Mucosa of descending colon (tissue), 3 donors: ENCODE results near the gene ZNF446. TPM values are rescaled to one million over a fixed set of nuclear protein-coding genes. Genes with fewer than 3 reads are reported as not detected.
"Not testable (repeated sequence)": the region's sequence is repeated elsewhere in the genome, so short reads cannot be mapped to it uniquely, and the experiment has no call there.

Experiments
- ATAC-seq: fragments of 200-7000 bp; cut with Tn5 transposase; one replicate; pipeline ENCODE4 v1.9.1; 2020; ENCODE audit warnings: mild to moderate bottlenecking, moderate library complexity
- DNase-seq, 3 donors: peaks; one replicate each; pipeline ENCODE4 v3.0.0-alpha.2; 2020
- H3K36me3 ChIP-seq: fragments of 200-600 bp; one replicate; pipeline ENCODE4 v1.8.0; 2021; ENCODE audit warnings: low read depth, mild to moderate bottlenecking
- H3K4me1 ChIP-seq: fragments of 200-600 bp; one replicate; pipeline ENCODE4 v1.8.0; 2021; ENCODE audit warnings: low read depth, mild to moderate bottlenecking
- H3K4me3 ChIP-seq: fragments of 200-600 bp; one replicate; pipeline ENCODE4 v1.8.0; 2021; ENCODE audit warnings: mild to moderate bottlenecking
- H3K9me3 ChIP-seq: fragments of 200-600 bp; one replicate; pipeline ENCODE4 v1.8.0; 2021; ENCODE audit warnings: mild to moderate bottlenecking
- CTCF ChIP-seq: fragments of 200-600 bp; IDR thresholded peaks from one replicate; pipeline ENCODE4 v1.8.0; 2022; ENCODE audit warnings: antibody characterized with exemption, mild to moderate bottlenecking
- intact Hi-C, 2 donors: fragments of 100-400 bp; cut with DNase I in 1 of 2; cut with micrococcal nuclease in 1 of 2; formaldehyde crosslinking; loops; one replicate each; pipeline versions ENCODE4 v1.11.0 to v1.11.1; 2022; cut with DNase I, micrococcal nuclease
- total RNA-seq, 3 donors: library from RNA; stranded (reverse); fragmentation: NEBNext Ultra II Directional in 2 of 3; extraction: Animal tissue kit (Norgen Biotek cat#: 25700) in 2 of 3; gene quantifications; one replicate each; pipeline versions ENCODE4 v1.2.1 to v1.2.4, GENCODE V29; 2021 to 2023
- donor health status: DM: no; HTN: no; CAD: no; lungs with moderate emphysema.
- donor health status: DM: no; HTN: no; CAD: no.
- donor health status: DM: no; HTN: yes; CAD: no.

ZNF446 gene
- total RNA-seq, 3 donors from 2014 or later: 9.4 to 12.6 (median 10.6) TPM

- ATAC-seq (no peak), DNase-seq (no peak)
- Histone ChIP-seq H3K4me3 (no peak overlapping the region), H3K4me1 (peaks cover 7% of the 10 kb centered on the region), H3K36me3 (no peaks in the 10 kb centered on the region), H3K9me3 (no peaks in the 10 kb centered on the region)
- intact Hi-C loops: no loop called here
- TF ChIP-seq CTCF: no peak
Measured at GRCh38 chr19:58468216-58468839, 7.8 kb upstream of the ZNF446 start.

DNA sequence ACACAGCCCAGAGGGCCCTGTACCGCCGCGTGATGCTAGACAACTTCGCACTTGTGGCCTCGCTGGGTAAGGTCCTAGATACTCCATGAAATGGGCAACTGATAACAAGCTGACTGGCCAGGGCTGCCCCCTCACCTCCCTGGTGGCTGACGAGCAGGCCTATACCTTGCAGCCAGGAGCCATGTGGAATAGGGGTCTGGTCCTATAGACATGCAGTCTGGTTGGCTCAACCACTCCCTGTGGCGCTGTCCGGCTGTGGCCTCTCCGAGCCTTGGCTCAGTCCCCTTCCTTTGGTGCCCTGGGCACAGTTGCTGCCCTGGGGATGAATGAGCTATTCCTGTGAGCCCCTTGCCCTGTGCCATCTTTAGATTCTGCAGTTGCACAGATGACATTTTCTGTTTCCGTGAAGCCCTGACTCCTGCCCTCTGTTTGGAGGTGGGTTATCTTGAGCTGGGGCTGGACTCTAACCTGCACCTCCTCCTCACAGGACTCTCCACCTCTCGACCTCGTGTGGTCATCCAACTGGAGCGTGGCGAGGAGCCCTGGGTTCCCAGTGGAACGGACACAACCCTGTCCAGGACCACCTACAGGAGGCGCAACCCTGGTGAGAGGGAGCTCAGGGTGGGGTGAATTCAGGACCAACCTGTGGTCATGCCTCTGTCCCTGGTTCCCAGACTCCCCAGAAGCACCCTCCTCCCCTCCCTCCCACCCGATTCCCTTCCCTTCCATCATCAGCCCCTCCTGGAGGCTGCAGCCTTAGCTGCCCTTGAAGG, 6.7 kb upstream of the ZNF446 start:
- intact Hi-C loops: no loop called here
- H3K4me1 ChIP-seq: peaks cover 7% of the 10 kb centered on the region
- TF ChIP-seq CTCF: no peak
- ATAC-seq: no peak
- no peak for DNase-seq
- H3K4me3 ChIP-seq: no peak overlapping the region
- no peaks in the 10 kb centered on the region for H3K36me3 ChIP-seq
- H3K9me3 ChIP-seq: no peaks in the 10 kb centered on the region

DNA sequence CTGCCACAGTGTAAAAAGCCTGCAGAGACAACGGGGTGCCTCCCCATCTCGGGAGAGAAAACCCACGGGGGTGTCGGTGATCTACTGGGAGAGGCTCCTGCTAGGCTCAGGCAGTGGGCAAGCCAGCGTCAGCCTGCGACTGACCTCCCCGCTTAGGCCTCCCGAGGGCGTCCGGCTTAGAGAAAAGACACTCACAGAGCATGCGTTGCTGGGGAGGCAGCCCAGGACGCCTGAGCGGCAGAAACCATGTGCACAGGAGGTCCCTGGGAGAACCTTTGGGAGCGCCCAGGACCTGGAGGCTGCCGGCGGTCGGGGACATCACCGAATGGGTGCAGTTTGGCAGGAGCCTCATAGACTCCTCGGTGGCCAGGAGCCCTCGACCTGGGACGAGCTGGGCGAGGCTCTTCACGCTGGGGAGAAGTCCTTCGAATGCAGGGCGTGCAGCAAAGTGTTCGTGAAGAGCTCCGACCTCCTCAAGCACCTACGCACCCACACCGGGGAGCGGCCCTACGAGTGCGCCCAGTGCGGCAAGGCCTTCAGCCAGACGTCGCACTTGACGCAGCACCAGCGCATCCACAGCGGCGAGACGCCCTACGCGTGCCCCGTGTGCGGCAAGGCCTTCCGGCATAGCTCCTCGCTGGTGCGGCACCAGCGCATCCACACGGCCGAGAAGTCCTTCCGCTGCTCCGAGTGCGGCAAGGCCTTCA, 5.2 kb upstream of the ZNF446 start:
- DNase-seq, ATAC-seq, intact Hi-C loops, H3K4me3 ChIP-seq, H3K9me3 ChIP-seq, H3K36me3 ChIP-seq: not testable (repeated sequence)
- peaks cover 13% of the 10 kb centered on the region for H3K4me1 ChIP-seq

GRCh38 chr19:58471736-58472135, 4.4 kb upstream of the ZNF446 start:
- no peak for ATAC-seq
- no peak for TF ChIP-seq CTCF

GRCh38 chr19:58473775-58474174, 2.4 kb upstream of the ZNF446 start:
- intact Hi-C loops: no loop called here
- H3K9me3 ChIP-seq: no peaks in the 10 kb centered on the region

More at GRCh38 chr19:58471736-58472135, 4.4 kb upstream of the ZNF446 start:
- Histone ChIP-seq H3K4me3 (no peak overlapping the region), H3K9me3 (no peaks in the 10 kb centered on the region), H3K36me3 (no peaks in the 10 kb centered on the region), H3K4me1 (peaks cover 12% of the 10 kb centered on the region)
- intact Hi-C loops: no loop called here
- DNase-seq: no peak

More at GRCh38 chr19:58473775-58474174, 2.4 kb upstream of the ZNF446 start:
- H3K4me1 ChIP-seq: peaks cover 11% of the 10 kb centered on the region
- no peak for TF ChIP-seq CTCF
- no peak overlapping the region for H3K4me3 ChIP-seq
- H3K36me3 ChIP-seq: no peaks in the 10 kb centered on the region
- no peak for DNase-seq
- no peak for ATAC-seq
